Sigmoid colon (tissue), 4 donors: ENCODE measurements around the gene MAP3K2.

Source experiments
- CTCF ChIP-seq, 4 experiments: fragments of 450-650 bp in 3 of 4; fragments of 200-600 bp in 1 of 4; IDR thresholded peaks; one replicate each; pipeline ENCODE4 v1.5.1; 2016 to 2019; ENCODE audit warnings: antibody characterized with exemption in 4 of 4, mild to moderate bottlenecking in 3 of 4, moderate library complexity in 2 of 4
- EP300 ChIP-seq, 4 donors: sonication (generic); formaldehyde crosslinking; IDR thresholded peaks; one replicate each; pipeline ENCODE4 v1.6.1; 2017; ENCODE audit warnings: antibody characterized with exemption in 4 of 4
- POLR2A ChIP-seq, 2 donors: fragments of 450-650 bp; IDR thresholded peaks; one replicate each; pipeline ENCODE4 v1.6.1; 2016; ENCODE audit warnings: antibody characterized with exemption in 2 of 2, mild to moderate bottlenecking in 2 of 2, moderate library complexity in 2 of 2
- POLR2AphosphoS5 ChIP-seq, 4 donors: sonication (generic); formaldehyde crosslinking; IDR thresholded peaks; one replicate each; pipeline ENCODE4 v1.6.1; 2017; ENCODE audit warnings: antibody characterized with exemption in 4 of 4

GRCh38 chr2:127414638-127415592 is 27.1 kb upstream of the MAP3K2 start:
- TF ChIP-seq POLR2AphosphoS5 (IDR thresholded peaks at IDR 0.05), result no peak
- TF ChIP-seq CTCF (IDR thresholded peaks at IDR 0.05), result no peak
- TF ChIP-seq POLR2A (IDR thresholded peaks at IDR 0.05), result no peak
- TF ChIP-seq EP300 (IDR thresholded peaks at IDR 0.05), result no peak
